ENCODE data around the gene CHID1.

The CHID1 gene

DNA sequence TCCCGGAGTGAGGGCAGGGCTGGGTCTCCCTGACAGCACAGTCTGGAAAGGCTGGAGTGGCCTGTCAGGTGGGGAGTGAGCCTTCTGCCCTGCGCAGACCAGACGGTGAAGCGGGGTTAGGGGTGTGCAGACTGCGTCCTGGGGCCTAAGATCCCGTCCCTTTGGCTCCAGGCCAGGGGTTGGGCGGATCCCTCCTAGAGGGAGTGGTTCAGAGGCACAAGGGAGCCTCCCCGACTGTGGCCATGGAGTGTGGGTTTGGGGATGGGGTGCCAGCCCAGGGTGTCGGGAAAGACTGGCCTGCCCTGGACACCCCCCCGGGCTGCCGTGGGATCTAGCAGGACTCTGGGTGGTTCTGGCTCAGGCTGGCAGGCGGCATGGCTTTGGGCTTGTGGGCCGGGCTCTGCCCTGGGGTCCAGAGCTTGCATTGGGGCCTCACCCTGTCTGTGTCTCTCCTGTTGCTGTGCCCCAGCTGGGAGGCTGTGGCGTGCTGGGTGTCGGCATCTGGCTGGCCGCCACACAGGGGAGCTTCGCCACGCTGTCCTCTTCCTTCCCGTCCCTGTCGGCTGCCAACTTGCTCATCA lies 48.4 kb downstream of the CHID1 start:
- DNase-seq, result no peak

DNA sequence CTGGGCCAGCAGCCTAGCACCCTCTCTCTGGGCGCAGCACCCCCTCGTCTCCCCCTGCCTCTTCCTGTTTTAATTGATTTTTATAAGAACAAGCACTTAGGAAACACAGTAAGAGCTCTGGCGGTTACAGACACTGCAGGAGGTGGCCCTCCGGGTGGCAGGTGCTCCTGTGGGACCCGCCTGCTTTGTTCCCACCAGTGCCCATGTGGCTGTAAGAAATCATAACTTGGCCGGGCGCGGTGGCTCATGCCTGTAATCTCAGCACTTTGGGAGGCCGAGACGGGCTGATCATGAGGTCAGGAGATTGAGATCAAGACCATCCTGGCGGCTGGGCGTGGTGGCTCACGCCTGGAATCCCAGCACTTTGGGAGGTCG lies 49.5 kb downstream of the CHID1 start:
- DNase-seq, result no peak

DNA sequence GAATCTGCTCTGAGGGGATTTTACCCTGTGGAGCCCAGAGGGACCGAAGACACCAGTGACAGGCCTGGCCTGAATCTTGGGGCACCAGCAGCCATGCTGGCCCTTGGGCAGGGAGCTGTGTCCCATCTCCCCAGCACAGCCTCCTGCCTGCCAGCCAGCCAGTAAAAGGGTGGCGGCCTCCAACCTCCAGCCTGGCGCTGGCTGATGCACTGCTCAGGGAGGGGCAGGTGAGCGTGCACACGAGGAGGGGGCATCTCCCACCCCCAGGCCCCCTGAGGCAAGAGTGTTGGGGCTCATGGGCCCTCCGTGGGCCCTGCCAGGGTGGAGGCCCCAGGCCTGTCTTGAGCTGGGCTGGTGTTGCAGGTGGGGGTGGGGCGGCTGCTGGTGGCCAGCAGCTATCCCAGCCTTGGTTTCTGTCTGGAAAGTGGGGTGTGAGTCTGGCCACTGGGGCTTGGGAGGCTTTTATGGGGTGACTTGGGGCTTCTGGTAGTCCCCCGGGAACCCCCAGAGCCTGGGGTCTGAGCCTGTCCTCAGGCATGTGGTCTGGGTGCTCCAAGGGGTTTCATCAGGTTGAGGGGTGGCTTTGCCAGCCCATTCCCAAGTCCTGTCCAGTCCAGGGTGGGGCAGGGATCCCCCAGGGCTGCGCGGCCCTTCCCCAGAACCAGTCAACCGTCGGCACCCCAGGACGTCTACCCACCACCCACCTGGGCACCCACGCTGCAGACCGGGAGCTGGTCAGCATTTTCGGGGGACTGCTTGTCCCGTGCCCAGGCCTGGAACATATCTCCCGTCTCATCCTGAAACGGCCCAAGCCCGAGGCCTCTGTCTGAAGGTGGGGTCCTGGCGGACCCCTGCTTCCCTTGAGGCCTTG lies 50.1 kb downstream of the CHID1 start:
- DNase-seq, result no peak

DNA sequence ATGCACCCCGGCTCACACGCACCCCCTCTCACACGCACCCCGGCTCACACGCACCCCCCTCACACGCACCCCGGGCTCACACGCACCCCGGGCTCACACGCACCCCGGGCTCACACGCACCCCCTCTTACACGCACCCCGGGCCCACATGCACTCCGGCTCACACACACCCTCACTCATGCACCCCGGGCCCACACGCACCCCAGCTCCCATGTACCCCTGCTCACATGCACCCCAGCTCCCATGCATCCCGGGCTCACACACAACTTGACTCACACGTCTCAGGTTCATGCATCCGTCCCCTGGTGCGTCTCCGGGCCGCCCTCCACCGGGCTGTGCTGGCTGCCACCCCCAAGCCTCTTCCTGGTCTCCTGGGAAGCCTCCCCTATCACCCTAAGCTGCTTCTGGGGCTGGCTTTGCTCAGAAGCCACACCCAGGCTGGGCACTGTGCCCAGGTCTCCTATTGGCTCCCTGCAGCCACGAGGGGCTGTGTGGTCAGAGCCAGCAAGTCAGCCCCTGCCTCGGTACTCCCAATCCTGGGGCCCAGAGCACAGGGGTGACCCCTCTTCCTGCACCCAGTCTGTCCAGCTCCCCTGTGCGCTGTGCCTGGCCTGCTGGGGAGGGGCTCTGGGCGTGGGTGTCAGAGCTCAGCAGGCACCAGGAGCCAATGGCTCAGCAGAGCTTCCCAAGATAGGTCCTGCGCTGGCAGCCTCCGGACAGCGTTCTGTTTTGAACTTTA lies 51.0 kb downstream of the CHID1 start:
- peak; percentile 83 for DNase-seq

GRCh38 chr11:858762-859339 lies 51.8 kb downstream of the CHID1 start:
- no peak for DNase-seq

- no peak for DNase-seq
These were observed 52.4 kb downstream of the CHID1 start for GRCh38 chr11:858053-858761.

GRCh38 chr11:856397-856796 lies 54.2 kb downstream of the CHID1 start:
- DNase-seq, result no peak

- no peak for DNase-seq
These were observed 54.8 kb downstream of the CHID1 start for GRCh38 chr11:855796-856195.

- no peak for DNase-seq
These were observed 55.3 kb downstream of the CHID1 start for GRCh38 chr11:855330-855674.

DNA sequence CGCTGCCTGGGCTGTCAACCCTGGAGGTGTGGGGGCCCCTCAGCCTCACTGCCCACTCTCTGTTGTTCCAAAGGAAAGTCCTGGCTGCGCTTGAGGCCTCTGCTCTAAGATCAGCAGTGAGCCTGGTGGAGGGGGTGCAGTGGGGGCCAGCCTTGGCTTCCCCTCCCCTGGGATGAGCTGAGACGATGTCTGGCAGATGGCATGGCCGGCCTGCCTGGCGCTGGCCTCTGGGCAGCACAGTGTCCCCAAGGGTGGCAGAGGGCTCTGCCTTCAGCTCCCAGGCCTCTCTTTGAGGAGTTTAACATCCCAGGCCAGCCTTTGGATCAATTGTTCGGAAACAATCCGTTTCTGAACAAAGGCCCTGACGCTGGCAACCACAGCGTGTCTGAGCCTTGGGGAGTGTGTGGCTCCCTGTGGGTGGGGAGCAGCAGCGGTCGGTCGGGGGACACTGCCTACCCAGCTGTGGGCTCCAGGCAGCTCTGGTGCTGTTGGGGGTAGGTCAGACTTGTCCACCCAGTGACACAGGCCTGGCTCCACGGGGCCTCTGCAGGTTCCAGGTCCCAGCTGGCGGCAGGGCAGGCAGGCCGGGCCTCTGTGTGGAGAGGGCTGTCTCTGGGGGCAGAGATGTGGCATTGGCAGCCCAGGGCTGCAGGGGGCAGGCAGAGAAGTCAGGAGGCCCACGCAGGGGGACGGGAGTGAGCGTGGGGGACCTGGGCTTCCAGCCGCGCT lies 55.8 kb downstream of the CHID1 start:
- no peak for DNase-seq

- no peak for DNase-seq
These were observed 56.7 kb downstream of the CHID1 start for GRCh38 chr11:853682-854448.

DNA sequence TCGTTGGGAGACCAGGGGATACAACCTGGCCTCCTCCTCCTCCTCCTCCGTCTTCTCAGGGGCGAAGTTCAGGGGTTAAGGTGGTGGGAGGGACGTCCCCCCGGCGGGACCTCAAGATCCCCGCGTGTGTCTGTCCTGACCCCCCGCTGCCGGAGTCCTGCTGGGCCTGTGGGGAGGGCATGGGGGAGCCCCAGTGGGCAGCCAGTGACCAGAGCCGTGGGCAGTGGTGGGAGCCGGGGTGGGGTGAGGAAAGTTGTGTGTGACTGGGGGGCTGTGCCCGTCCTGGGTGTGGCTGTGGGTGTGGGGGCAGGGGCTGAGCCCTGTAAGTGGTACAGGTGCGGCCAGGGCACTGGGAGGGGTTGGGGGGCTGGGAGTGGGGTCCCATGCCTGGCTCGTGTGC lies 57.8 kb downstream of the CHID1 start:
- DNase-seq, result no peak

- no peak for DNase-seq
These were observed 59.5 kb downstream of the CHID1 start for GRCh38 chr11:850775-851763.

DNA sequence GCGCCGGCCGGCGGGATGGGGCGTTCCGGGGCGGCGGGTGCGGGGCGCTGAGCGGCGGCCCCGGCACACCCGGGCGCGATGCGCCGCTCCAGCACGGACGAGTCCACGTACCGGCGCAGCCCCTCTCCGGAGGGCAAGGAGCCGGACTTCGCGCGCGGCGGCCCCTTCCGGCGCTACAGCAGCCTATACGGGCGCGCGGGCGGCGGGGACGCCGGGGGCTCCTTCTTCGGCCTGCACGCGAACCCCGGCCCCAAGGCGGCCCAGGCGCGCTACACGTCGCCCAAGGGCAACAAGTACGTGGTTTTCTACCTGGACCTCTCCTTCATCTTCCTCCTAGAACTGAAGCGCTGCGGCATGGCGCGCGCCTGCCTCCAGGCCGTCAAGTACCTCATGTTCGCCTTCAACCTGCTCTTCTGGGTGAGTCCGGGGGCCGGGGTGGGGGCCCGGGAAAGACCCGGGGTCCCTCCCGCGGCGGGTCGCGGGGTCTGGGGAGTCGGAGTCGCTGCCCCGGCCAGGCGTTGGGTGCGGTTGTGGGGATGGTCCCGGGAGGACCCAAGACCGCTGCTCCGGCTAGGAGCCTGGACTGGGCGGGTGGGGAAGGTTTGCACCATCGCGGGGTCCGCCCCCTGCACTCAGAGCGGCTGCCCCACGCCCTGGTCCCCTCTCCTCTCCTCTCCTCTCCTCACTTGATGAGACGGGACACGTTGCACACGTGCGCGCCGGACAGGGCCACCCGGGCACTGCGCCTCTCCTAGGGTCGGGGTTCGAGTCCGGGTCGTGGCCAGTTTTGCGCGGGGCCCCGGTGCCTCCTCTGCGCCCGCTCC lies 60.4 kb downstream of the CHID1 start:
- DNase-seq, result no peak

GRCh38 chr11:849104-849824 lies 61.3 kb downstream of the CHID1 start:
- DNase-seq, result no peak

DNA sequence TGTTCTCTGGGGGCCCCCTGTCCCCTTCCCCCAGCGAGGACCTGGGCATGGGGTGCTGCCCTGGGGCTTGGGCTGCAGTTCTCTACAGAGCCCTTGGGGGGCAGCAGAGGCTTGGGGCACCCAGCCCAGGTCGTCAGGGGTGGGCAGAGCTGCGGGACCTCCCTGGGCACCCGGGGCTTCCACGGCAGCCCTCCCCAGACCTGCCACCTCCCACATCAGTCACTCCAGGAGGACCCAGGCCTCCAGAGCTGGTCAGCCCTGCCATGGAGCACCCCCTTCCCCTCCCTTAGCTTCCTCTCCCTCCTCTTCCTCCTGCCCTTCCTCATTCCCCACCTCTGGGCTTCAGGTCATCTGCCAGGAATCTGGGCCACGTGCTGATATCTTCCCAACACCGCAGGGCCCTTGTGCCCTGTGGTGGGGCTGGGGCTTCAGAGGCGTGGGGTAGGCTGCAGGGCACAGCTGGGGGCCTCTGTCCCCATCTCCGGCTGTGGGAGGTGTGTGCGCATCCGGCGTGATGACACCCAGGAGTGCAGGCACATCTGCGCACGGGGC lies 62.2 kb downstream of the CHID1 start:
- no peak for DNase-seq

DNA sequence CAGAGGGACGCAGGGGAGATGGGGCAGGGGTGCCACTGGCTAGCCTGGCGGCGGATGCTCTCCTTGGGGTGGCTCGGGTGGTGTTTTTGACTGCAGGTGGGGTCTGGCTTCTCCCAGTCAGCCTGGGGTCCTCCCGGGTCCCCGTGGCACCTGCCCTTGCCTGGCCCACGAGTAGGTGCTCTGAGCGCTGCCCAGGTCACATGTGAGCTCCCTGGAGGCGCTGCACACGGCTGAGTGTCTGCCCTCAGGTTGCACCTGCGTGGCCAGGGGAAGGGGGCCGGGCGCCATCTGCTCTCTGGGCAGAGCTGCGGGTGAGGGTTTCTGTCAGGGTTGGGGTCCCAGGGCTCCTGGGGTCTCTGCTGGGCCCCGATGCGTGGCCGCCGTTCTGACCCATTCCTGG lies 62.7 kb downstream of the CHID1 start:
- DNase-seq, result no peak

GRCh38 chr11:846496-847098 lies 64.0 kb downstream of the CHID1 start:
- DNase-seq, result no peak
